Spleen (tissue), 11 donors: ENCODE results near the gene MLC1. TPM values are rescaled to one million over a fixed set of nuclear protein-coding genes. Genes with fewer than 3 reads are reported as not detected.

ENCODE experiments used
- DNase-seq: peaks from one replicate; pipeline ENCODE4 v3.0.0-alpha.2; 2020
- H3K27ac ChIP-seq, 8 donors: fragments of 200-600 bp; sonication (generic) in 7 of 8; 1 replicate in 4 of 8; 2 replicates in 4 of 8; pipeline versions ENCODE4 v1.5.0 to v1.8.0; 2016 to 2021; ENCODE audit warnings: inconsistent platforms in 4 of 8, mild to moderate bottlenecking in 4 of 8, moderate library complexity in 1 of 8
- H3K27me3 ChIP-seq, 7 donors: fragments of 200-600 bp; sonication (generic) in 6 of 7; replicated peaks in 1 of 7; 1 replicate in 4 of 7; 2 replicates in 3 of 7; pipeline versions ENCODE4 v1.5.0 to v1.8.0; 2016 to 2021; ENCODE audit warnings: inconsistent platforms in 3 of 7, mild to moderate bottlenecking in 1 of 7
- H3K36me3 ChIP-seq, 6 donors: fragments of 200-600 bp; sonication (generic) in 5 of 6; 1 replicate in 4 of 6; 2 replicates in 2 of 6; pipeline versions ENCODE4 v1.5.0 to v1.8.0; 2016 to 2021; ENCODE audit warnings: inconsistent platforms in 2 of 6
- H3K4me1 ChIP-seq, 6 donors: fragments of 200-600 bp; sonication (generic) in 5 of 6; 1 replicate in 3 of 6; 2 replicates in 3 of 6; pipeline versions ENCODE4 v1.5.0 to v1.8.0; 2016 to 2021; ENCODE audit warnings: inconsistent platforms in 3 of 6
- H3K4me3 ChIP-seq, 8 donors: fragments of 200-600 bp; sonication (generic) in 7 of 8; 1 replicate in 4 of 8; 2 replicates in 4 of 8; pipeline versions ENCODE4 v1.5.0 to v1.8.0; 2016 to 2021; ENCODE audit warnings: inconsistent platforms in 4 of 8, mild to moderate bottlenecking in 4 of 8, moderate library complexity in 2 of 8
- H3K9me3 ChIP-seq, 8 donors: fragments of 200-600 bp; sonication (generic) in 7 of 8; 1 replicate in 4 of 8; 2 replicates in 4 of 8; pipeline versions ENCODE4 v1.5.0 to v1.8.0; 2016 to 2021; ENCODE audit warnings: inconsistent platforms in 4 of 8
- POLR2A ChIP-seq, 3 donors: fragments of 450-650 bp; IDR thresholded peaks; one replicate each; pipeline ENCODE4 v1.5.1; 2017; ENCODE audit warnings: antibody characterized with exemption in 3 of 3, mild to moderate bottlenecking in 1 of 3
- POLR2AphosphoS5 ChIP-seq, 3 donors: sonication (generic); formaldehyde crosslinking; IDR thresholded peaks; one replicate each; pipeline ENCODE4 v1.5.1; 2017; ENCODE audit warnings: antibody characterized with exemption in 3 of 3
- WGBS, 5 donors: extraction: QIAGEN DNeasy Blood & Tissue Kit in 3 of 5; methylation state at CpG; one replicate each; pipeline versions ENCODE4 v1.1.5 to v1.1.7; 2013 to 2018; 5-methylcytosine and 5-hydroxymethylcytosine counted together
- intact Hi-C: fragments of 100-400 bp; cut with DNase I; formaldehyde crosslinking; loops from one replicate; pipeline ENCODE4 v1.15.0; 2023; ENCODE audit warnings: low total_unique reads
- polyA plus RNA-seq, 3 donors: library from polyadenylated mRNA; stranded (reverse); fragments of 200-250 nt; gene quantifications; one replicate each; pipeline ENCODE4 v1.2.1, GENCODE V29; 2013
- total RNA-seq, 7 donors: library from RNA; depleted of rRNA in 3 of 7; stranded (reverse); fragments of >200 nt in 3 of 7; fragmentation: NEBNext Ultra II Directional in 4 of 7; extraction: Animal tissue kit (Norgen Biotek cat#: 25700) in 4 of 7; gene quantifications; one replicate each; pipeline versions ENCODE4 v1.1.0 to v1.2.1, GENCODE V29; 2016 to 2021
- TF ChIP-seq, protein P1 (sequence below), 11 experiments: fragments of 200-600 bp in 7 of 11; fragments of 450-650 bp in 4 of 11; sonication (generic) in 4 of 11; IDR thresholded peaks in 8 of 11; conservative IDR thresholded peaks in 3 of 11; 1 replicate in 7 of 11; 2 replicates in 4 of 11; pipeline versions ENCODE4 v1.4.0 to v1.8.0; 2016 to 2021; ENCODE audit warnings: antibody characterized with exemption in 11 of 11, inconsistent platforms in 4 of 11, mild to moderate bottlenecking in 1 of 11
- donor health status: healthy with polysubstance abuse.
- donor health status: DM: no; HTN: no; CAD: no; lungs with moderate emphysema.
- donor health status: DM: no; HTN: no; CAD: no.
- donor health status: Bipolar disorder and iron deficiency.
- donor health status: healthy.
- donor health status: DM: no; HTN: no; CAD: no.
- donor health status: DM: yes; HTN: yes; CAD: no.

Gene MLC1
- total and polyA plus RNA-seq, 10 donors, result 0.17 to 4.4 (median 1.6) TPM

DNA sequence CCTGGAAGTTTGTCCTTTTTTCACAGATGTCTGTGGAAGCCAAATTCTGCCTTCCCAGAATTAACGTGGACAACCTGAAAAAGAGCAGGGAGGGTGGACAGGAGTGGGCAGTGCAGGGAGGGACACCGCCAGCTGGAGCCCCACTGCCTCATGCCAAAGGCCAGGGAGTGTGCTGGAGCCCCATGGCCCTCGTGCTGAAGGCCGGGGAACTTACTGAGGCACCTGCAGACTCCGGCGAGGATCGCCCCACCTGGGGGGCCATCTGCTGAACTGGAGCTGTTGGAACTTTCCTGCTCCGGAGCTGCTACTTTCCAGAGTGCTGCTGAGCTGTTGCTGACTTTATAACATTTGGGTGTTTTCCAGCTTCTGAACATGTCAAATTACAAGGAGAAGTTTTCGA lies 39.8 kb upstream of the MLC1 start:
- 81 to 87% (median 86%) methylated on average over 9 of the region's 9 CpGs for WGBS, 5 donors
- Histone ChIP-seq H3K4me3 (no peak overlapping the region), H3K9me3 (peaks cover 9 to 36% (median 29%) of the 10 kb centered on the region in 8 donors), H3K4me1 (no peaks in the 10 kb centered on the region), H3K36me3 (no peaks in the 10 kb centered on the region), H3K27me3 (peaks cover 0 to 22% (median 0%) of the 10 kb centered on the region in 7 donors), H3K27ac (no peak overlapping the region)
- intact Hi-C loops, result no loop called here
- TF ChIP-seq, protein P1, sequence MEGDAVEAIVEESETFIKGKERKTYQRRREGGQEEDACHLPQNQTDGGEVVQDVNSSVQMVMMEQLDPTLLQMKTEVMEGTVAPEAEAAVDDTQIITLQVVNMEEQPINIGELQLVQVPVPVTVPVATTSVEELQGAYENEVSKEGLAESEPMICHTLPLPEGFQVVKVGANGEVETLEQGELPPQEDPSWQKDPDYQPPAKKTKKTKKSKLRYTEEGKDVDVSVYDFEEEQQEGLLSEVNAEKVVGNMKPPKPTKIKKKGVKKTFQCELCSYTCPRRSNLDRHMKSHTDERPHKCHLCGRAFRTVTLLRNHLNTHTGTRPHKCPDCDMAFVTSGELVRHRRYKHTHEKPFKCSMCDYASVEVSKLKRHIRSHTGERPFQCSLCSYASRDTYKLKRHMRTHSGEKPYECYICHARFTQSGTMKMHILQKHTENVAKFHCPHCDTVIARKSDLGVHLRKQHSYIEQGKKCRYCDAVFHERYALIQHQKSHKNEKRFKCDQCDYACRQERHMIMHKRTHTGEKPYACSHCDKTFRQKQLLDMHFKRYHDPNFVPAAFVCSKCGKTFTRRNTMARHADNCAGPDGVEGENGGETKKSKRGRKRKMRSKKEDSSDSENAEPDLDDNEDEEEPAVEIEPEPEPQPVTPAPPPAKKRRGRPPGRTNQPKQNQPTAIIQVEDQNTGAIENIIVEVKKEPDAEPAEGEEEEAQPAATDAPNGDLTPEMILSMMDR (IDR thresholded peaks at IDR 0.05 in 8 of 11, conservative IDR thresholded peaks at IDR 0.05 in 3 of 11), result no peak
- no peak for DNase-seq

DNA sequence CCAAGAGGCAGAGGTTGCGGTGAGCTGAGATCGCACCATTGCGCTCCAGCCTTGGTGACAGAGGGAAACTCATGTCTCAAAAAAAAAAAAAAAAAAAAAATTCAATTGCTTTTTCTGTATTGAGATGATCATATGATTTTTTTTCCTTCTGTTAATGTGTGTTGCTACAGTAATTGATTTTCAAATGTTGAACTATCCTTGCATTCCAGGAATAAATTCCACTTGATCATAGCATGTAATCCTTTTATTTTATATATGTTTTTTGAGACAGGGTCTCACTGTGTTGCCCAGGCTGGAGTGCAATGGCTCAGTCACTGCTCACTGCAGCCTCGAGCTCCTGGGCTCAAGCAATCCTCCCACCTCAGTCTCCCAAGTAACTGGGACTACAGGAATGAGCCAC lies 37.9 kb upstream of the MLC1 start:
- 73 to 91% (median 85%) methylated on average over 4 of the region's 4 CpGs for WGBS, 5 donors
- Histone ChIP-seq H3K27me3 (peaks cover 0 to 16% (median 0%) of the 10 kb centered on the region in 7 donors), H3K4me3 (no peak overlapping the region), H3K4me1 (no peaks in the 10 kb centered on the region), H3K9me3 (peaks cover 9 to 36% (median 29%) of the 10 kb centered on the region in 8 donors), H3K27ac (no peak overlapping the region), H3K36me3 (no peaks in the 10 kb centered on the region)
- DNase-seq, result no peak
- intact Hi-C loops, result no loop called here
- TF ChIP-seq POLR2AphosphoS5 (IDR thresholded peaks at IDR 0.05) (no peak), POLR2A (IDR thresholded peaks at IDR 0.05) (no peak)
- TF ChIP-seq, protein P1 (IDR thresholded peaks at IDR 0.05 in 8 of 11, conservative IDR thresholded peaks at IDR 0.05 in 3 of 11), result no peak

DNA sequence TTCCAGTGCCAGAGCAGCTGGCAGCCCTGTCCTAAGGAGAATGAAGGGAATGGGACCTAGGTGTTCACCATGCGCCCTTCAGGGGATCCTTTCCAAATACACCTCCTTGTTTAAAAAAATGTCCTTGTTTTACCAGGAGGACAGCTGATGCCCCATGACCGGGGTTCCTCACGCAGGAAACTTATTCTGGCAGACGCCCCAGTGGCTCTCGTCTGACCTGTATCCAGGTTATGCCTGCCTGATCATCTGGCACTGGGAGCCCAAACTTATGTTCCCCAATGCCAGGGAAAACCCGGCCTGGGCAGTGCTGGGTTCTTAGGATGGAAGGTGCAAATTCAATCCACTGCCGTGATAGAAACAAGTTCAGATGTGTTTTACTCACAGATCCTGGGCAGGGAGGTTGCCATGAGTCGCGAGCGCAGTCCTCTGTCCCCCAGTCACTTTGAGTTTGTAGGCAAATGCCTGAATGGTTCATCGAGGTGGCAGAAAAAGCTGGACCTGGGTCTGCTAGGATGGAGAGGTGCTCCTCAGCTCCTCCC lies 36.0 kb upstream of the MLC1 start:
- Histone ChIP-seq H3K27ac (no peak overlapping the region), H3K4me1 (no peaks in the 10 kb centered on the region), H3K4me3 (no peak overlapping the region), H3K36me3 (no peaks in the 10 kb centered on the region), H3K9me3 (peaks cover 9 to 36% (median 29%) of the 10 kb centered on the region in 8 donors), H3K27me3 (peaks cover 0 to 13% (median 0%) of the 10 kb centered on the region in 7 donors)
- intact Hi-C loops, result no loop called here
- TF ChIP-seq POLR2A (IDR thresholded peaks at IDR 0.05) (no peak), POLR2AphosphoS5 (IDR thresholded peaks at IDR 0.05) (no peak)
- TF ChIP-seq, protein P1 (IDR thresholded peaks at IDR 0.05 in 8 of 11, conservative IDR thresholded peaks at IDR 0.05 in 3 of 11), result no peak
- 79 to 88% (median 83%) methylated on average over 7 to 11 of the region's 11 CpGs for WGBS, 5 donors
- no peak for DNase-seq

DNA sequence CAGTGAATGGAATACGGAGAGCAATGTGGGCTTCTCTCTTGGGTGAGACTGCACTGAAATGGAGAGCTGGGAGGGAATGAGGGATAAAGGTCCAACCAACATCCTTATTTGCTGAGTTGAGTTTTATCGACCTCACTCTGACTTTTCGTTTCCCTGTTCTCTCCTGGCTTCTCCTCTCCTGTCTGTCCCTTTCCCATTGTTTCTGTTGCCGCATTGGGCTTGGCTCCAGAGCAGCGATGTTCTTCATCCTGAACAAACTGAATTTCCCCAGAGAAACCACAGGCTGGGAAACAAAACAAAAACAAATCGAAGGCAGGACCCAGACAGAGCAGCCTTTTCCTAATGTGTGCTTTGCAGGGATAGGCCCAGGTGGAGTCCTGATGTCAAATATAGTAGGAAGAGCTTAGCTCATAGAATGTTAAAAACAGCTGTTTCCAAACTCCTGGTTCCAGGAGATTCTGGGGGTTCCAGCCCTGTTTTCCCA lies 34.6 kb upstream of the MLC1 start:
- H3K4me1 ChIP-seq, result no peaks in the 10 kb centered on the region
- H3K27ac ChIP-seq, result no peak overlapping the region
- H3K27me3 ChIP-seq, result peaks cover 0 to 24% (median 4%) of the 10 kb centered on the region in 7 donors
- 70 to 81% (median 79%) methylated on average over 6 of the region's 6 CpGs for WGBS, 5 donors
- no peak for DNase-seq
- no peaks in the 10 kb centered on the region for H3K36me3 ChIP-seq
- H3K4me3 ChIP-seq, result no peak overlapping the region
- TF ChIP-seq, protein P1 (IDR thresholded peaks at IDR 0.05 in 8 of 11, conservative IDR thresholded peaks at IDR 0.05 in 3 of 11), result no peak
- TF ChIP-seq POLR2A (IDR thresholded peaks at IDR 0.05) (no peak), POLR2AphosphoS5 (IDR thresholded peaks at IDR 0.05) (no peak)
- intact Hi-C loops, result no loop called here
- peaks cover 9 to 35% (median 29%) of the 10 kb centered on the region in 8 donors for H3K9me3 ChIP-seq
